Measurements from ENCODE around the gene CRTC1.
A peak's percentile ranks its signal among the peaks of the same experiment; 100 is the strongest.

Gene CRTC1

DNA sequence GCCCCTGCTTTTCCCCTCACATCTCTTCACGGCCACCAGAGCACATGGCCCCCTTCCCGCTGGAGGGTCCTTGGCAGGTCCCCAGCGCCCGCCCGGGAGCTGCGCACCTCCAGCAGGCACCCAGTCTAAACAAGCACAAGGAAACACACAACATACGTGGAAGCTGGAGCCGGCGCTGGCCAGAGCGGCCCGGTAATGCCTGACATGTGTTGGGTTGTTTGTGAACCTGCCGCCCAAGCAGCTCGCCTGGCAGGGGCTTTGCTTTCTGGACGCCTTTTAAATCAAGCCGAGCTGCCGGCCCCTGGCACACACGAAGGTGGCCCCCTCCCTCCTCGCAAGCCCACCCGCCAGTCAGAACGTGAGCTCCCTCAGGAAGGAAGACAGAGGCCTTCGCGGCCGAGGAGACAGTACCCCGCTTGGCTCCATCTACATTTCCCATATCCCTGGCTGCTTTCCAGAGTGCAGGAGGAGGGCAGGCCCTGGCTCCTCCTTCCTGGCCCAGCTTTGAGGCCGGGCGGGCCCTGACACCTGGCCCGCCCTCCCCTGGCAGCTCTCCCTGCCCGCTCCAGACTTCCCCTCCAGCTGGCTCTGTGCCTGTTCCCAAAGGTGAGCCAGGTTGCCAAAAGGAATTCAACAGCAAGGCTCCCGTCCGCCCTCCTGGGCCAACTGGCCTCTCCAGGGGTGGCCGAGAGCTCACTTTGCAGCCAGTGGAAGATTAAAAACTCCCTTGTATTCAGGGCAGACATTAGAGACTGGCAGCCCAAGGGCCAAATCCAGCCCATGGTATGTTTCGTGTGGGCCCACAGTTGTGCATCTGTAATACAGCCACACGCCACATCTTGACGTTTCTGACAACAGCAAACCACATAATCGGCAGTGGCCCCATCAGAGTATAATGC, 78.9 kb downstream of the CRTC1 start:
- no peak overlapping the region for H2BK12ac ChIP-seq (ENCODE audit: low read length)
- no peak overlapping the region for H2BK15ac ChIP-seq (ENCODE audit: low read length)
- no peak overlapping the region for H3K4me3 ChIP-seq (ENCODE audit: low read length in 2 of 2)
- no CpG with 5 or more reads among the region's 35 CpGs for WGBS, 2 donors (ENCODE audit: extremely low coverage in 2 of 2, insufficient read length in 2 of 2, insufficient replicate concordance in 1 of 2)
- H3K79me1 ChIP-seq (ENCODE audit: low read depth, low read length) = peaks cover 3% of the 10 kb centered on the region
- no peak overlapping the region for H2BK120ac ChIP-seq (ENCODE audit: low read depth, low read length)
- no peak for DNase-seq (ENCODE audit: low spot score)
- no peaks in the 10 kb centered on the region for H3K4me1 ChIP-seq (ENCODE audit: control insufficient read depth in 2 of 2, insufficient read depth in 1 of 2, low read depth in 1 of 2, low read length in 2 of 2)
- no peak overlapping the region for H2AFZ ChIP-seq (ENCODE audit: low read length)
- no peaks in the 10 kb centered on the region for H3K9me3 ChIP-seq (replicated peaks in 1 of 2; ENCODE audit: control insufficient read depth in 2 of 2, insufficient read depth in 1 of 2, low read depth in 1 of 2, low read length in 2 of 2)
- H3K9ac ChIP-seq (ENCODE audit: low read depth, low read length, poor library complexity) = no peak overlapping the region
- no peak overlapping the region for H4K91ac ChIP-seq (ENCODE audit: low read depth, low read length, poor library complexity)
- no peaks in the 10 kb centered on the region for H3K36me3 ChIP-seq (replicated peaks in 1 of 2; ENCODE audit: control insufficient read depth in 2 of 2, insufficient read depth in 2 of 2, low read length in 2 of 2)
- peak overlapping the region; percentile 76 for H3K18ac ChIP-seq (ENCODE audit: low read length)
- no peak overlapping the region for H2AK5ac ChIP-seq (ENCODE audit: low read depth, low read length)
- no peak overlapping the region for H3K27ac ChIP-seq (replicated peaks; ENCODE audit: low read length)
- H4K8ac ChIP-seq (ENCODE audit: low read depth, low read length) = no peak overlapping the region
- H3K4me2 ChIP-seq (ENCODE audit: insufficient read depth, low read length, poor library complexity, severe bottlenecking) = no peak overlapping the region
- H3K23ac ChIP-seq (ENCODE audit: low read depth, low read length, poor library complexity) = peak overlapping the region; percentile 55
- peak overlapping the region; percentile 71 for H3K14ac ChIP-seq (ENCODE audit: low read length)
- no peak overlapping the region for H2BK5ac ChIP-seq (ENCODE audit: low read length)
- H3K4ac ChIP-seq (ENCODE audit: low read length) = no peak overlapping the region
- no peaks in the 10 kb centered on the region for H3K27me3 ChIP-seq (ENCODE audit: control insufficient read depth in 3 of 3, insufficient read depth in 3 of 3, low read depth in 1 of 3, low read length in 3 of 3)

DNA sequence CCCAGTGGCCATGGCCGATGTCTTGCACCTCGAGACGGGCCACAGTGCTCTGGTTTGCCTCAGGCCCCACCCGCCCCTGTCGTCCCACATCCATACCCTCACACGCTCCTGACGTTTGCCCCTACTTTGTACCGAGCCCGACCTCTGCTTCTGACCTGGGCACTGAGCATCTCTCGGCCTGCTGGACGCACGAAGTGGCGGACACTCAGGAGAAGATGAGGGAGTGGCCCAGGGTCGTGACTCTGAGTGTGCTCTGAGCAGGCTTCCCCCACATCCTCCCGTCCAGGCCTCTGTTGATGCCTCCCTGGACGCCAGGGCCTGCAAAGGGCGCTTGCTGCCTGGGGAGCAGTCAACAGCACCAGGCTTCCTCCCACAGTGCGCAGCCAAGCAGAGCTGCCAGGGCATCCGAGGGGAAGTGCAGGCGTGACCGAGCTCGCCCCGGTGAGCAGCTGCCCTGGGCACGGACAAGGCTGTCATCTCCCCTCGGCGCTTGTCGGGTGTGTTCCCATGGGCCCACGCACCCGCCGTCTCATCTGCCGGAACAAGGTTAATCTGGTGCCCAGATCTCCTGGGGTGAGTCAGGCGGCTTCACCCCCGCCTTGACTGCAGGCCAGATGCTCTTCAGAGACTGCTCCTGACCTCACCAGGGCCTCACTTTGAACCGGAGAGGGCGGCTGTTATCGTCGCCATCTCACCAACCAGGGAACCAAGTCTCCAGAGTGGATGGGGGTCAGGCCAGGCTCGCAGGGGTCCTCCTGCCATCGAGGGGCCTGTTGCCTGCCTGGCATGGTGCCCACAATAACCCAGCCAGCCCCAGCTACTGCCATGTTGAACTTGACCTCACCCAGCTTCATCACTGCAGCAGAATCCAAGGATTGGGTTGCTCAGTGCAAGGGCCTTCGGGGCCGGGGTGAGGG, 80.5 kb downstream of the CRTC1 start:
- Histone ChIP-seq H3K36me3 (replicated peaks in 1 of 2; ENCODE audit: control insufficient read depth in 2 of 2, insufficient read depth in 2 of 2, low read length in 2 of 2) (no peaks in the 10 kb centered on the region), H3K23ac (ENCODE audit: low read depth, low read length, poor library complexity) (peak overlapping the region; percentile 18), H3K18ac (ENCODE audit: low read length) (peak overlapping the region; percentile 52), H2BK5ac (ENCODE audit: low read length) (no peak overlapping the region), H3K4me1 (ENCODE audit: control insufficient read depth in 2 of 2, insufficient read depth in 1 of 2, low read depth in 1 of 2, low read length in 2 of 2) (peaks cover 0 to 5% of the 10 kb centered on the region in 2 donors), H4K91ac (ENCODE audit: low read depth, low read length, poor library complexity) (no peak overlapping the region), H2BK15ac (ENCODE audit: low read length) (no peak overlapping the region), H3K4ac (ENCODE audit: low read length) (no peak overlapping the region), H3K4me2 (ENCODE audit: insufficient read depth, low read length, poor library complexity, severe bottlenecking) (no peak overlapping the region), H3K27me3 (ENCODE audit: control insufficient read depth in 3 of 3, insufficient read depth in 3 of 3, low read depth in 1 of 3, low read length in 3 of 3) (no peaks in the 10 kb centered on the region), H3K9ac (ENCODE audit: low read depth, low read length, poor library complexity) (peak overlapping the region; percentile 44), H3K79me1 (ENCODE audit: low read depth, low read length) (peaks cover 2% of the 10 kb centered on the region), H4K8ac (ENCODE audit: low read depth, low read length) (peak overlapping the region; percentile 24), H3K14ac (ENCODE audit: low read length) (peak overlapping the region; percentile 75), H2BK12ac (ENCODE audit: low read length) (no peak overlapping the region), H2AFZ (ENCODE audit: low read length) (no peak overlapping the region), H3K4me3 (ENCODE audit: low read length in 2 of 2) (peak overlapping the region in 1 of 2 donors; percentile 5), H2BK120ac (ENCODE audit: low read depth, low read length) (peak overlapping the region; percentile 54), H3K27ac (replicated peaks; ENCODE audit: low read length) (no peak overlapping the region), H2AK5ac (ENCODE audit: low read depth, low read length) (peak overlapping the region; percentile 52), H3K9me3 (replicated peaks in 1 of 2; ENCODE audit: control insufficient read depth in 2 of 2, insufficient read depth in 1 of 2, low read depth in 1 of 2, low read length in 2 of 2) (no peaks in the 10 kb centered on the region)
- no peak for DNase-seq (ENCODE audit: low spot score)
- WGBS, 2 donors (ENCODE audit: extremely low coverage in 2 of 2, insufficient read length in 2 of 2, insufficient replicate concordance in 1 of 2) = no CpG with 5 or more reads among the region's 41 CpGs

DNA sequence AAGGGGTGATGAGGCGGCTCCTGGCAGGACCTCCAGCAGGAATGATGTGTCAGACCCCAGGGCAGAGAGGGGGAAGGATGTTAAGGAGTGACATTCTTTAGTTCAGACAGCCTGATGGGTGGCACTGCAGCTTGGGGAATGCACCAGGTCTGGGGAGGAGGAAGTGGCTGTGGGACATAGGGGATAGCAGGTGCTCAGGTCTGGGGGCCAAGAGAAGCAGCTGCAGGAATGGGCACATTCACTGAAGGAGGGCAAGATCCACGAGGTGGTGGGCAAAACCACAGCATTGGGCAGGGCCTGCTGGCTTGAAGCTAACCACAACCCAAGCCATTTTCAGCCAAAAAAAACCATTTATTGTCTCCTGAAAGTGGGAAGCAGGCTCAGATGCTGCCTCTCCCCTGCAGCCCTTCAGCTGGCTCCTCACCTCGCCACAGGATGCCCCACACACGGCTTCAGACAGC, 81.1 kb downstream of the CRTC1 start:
- no CpG with 5 or more reads among the region's 4 CpGs for WGBS, 2 donors (ENCODE audit: extremely low coverage in 2 of 2, insufficient read length in 2 of 2, insufficient replicate concordance in 1 of 2)
- H3K4me1 ChIP-seq (ENCODE audit: control insufficient read depth in 2 of 2, insufficient read depth in 1 of 2, low read depth in 1 of 2, low read length in 2 of 2) = peaks cover 0 to 5% of the 10 kb centered on the region in 2 donors
- no peaks in the 10 kb centered on the region for H3K36me3 ChIP-seq (replicated peaks in 1 of 2; ENCODE audit: control insufficient read depth in 2 of 2, insufficient read depth in 2 of 2, low read length in 2 of 2)
- H2AK5ac ChIP-seq (ENCODE audit: low read depth, low read length) = no peak overlapping the region
- H3K27ac ChIP-seq (replicated peaks; ENCODE audit: low read length) = no peak overlapping the region
- no peak overlapping the region for H3K18ac ChIP-seq (ENCODE audit: low read length)
- H2AFZ ChIP-seq (ENCODE audit: low read length) = no peak overlapping the region
- no peak overlapping the region for H3K4me3 ChIP-seq (ENCODE audit: low read length in 2 of 2)
- H2BK5ac ChIP-seq (ENCODE audit: low read length) = no peak overlapping the region
- H3K9ac ChIP-seq (ENCODE audit: low read depth, low read length, poor library complexity) = no peak overlapping the region
- no peaks in the 10 kb centered on the region for H3K9me3 ChIP-seq (replicated peaks in 1 of 2; ENCODE audit: control insufficient read depth in 2 of 2, insufficient read depth in 1 of 2, low read depth in 1 of 2, low read length in 2 of 2)
- no peak overlapping the region for H2BK120ac ChIP-seq (ENCODE audit: low read depth, low read length)
- no peak for DNase-seq (ENCODE audit: low spot score)
- H3K4ac ChIP-seq (ENCODE audit: low read length) = no peak overlapping the region
- no peak overlapping the region for H2BK15ac ChIP-seq (ENCODE audit: low read length)
- no peak overlapping the region for H4K8ac ChIP-seq (ENCODE audit: low read depth, low read length)
- peak overlapping the region; percentile 18 for H3K23ac ChIP-seq (ENCODE audit: low read depth, low read length, poor library complexity)
- no peak overlapping the region for H3K14ac ChIP-seq (ENCODE audit: low read length)
- no peaks in the 10 kb centered on the region for H3K27me3 ChIP-seq (ENCODE audit: control insufficient read depth in 3 of 3, insufficient read depth in 3 of 3, low read depth in 1 of 3, low read length in 3 of 3)
- H2BK12ac ChIP-seq (ENCODE audit: low read length) = no peak overlapping the region
- H4K91ac ChIP-seq (ENCODE audit: low read depth, low read length, poor library complexity) = no peak overlapping the region
- no peak overlapping the region for H3K4me2 ChIP-seq (ENCODE audit: insufficient read depth, low read length, poor library complexity, severe bottlenecking)
- peaks cover 2% of the 10 kb centered on the region for H3K79me1 ChIP-seq (ENCODE audit: low read depth, low read length)

DNA sequence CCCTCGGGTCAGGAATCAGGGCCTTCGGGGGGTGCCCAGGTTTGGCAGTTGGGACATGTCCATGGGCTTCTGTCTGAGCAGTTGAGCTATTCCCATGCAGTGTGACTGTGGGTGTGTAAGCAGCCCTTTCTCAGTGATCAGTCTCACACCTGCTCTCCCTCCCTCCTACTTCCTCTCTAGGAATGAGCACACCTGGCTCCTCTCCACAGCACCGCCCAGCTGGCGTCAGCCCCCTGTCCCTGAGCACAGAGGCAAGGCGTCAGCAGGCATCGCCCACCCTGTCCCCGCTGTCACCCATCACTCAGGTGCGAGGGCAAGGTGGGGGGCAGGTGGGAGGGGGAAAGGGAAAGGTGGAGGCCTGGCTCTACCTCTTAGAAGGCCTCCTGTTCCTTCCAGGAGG, 81.7 kb downstream of the CRTC1 start:
- Histone ChIP-seq H2BK120ac (ENCODE audit: low read depth, low read length) (no peak overlapping the region), H3K9me3 (replicated peaks in 1 of 2; ENCODE audit: control insufficient read depth in 2 of 2, insufficient read depth in 1 of 2, low read depth in 1 of 2, low read length in 2 of 2) (no peaks in the 10 kb centered on the region), H3K14ac (ENCODE audit: low read length) (peak overlapping the region; percentile 38), H3K23ac (ENCODE audit: low read depth, low read length, poor library complexity) (peak overlapping the region; percentile 85), H3K4ac (ENCODE audit: low read length) (no peak overlapping the region), H3K4me2 (ENCODE audit: insufficient read depth, low read length, poor library complexity, severe bottlenecking) (no peak overlapping the region), H4K91ac (ENCODE audit: low read depth, low read length, poor library complexity) (no peak overlapping the region), H3K27me3 (ENCODE audit: control insufficient read depth in 3 of 3, insufficient read depth in 3 of 3, low read depth in 1 of 3, low read length in 3 of 3) (no peaks in the 10 kb centered on the region), H4K8ac (ENCODE audit: low read depth, low read length) (peak overlapping the region; percentile 82), H2AK5ac (ENCODE audit: low read depth, low read length) (no peak overlapping the region), H2BK5ac (ENCODE audit: low read length) (peak overlapping the region; percentile 53), H2BK15ac (ENCODE audit: low read length) (no peak overlapping the region), H2AFZ (ENCODE audit: low read length) (no peak overlapping the region), H3K4me1 (ENCODE audit: control insufficient read depth in 2 of 2, insufficient read depth in 1 of 2, low read depth in 1 of 2, low read length in 2 of 2) (peaks cover 0 to 5% of the 10 kb centered on the region in 2 donors), H3K9ac (ENCODE audit: low read depth, low read length, poor library complexity) (no peak overlapping the region), H3K18ac (ENCODE audit: low read length) (no peak overlapping the region), H2BK12ac (ENCODE audit: low read length) (no peak overlapping the region), H3K79me1 (ENCODE audit: low read depth, low read length) (peaks cover 2% of the 10 kb centered on the region), H3K27ac (replicated peaks; ENCODE audit: low read length) (no peak overlapping the region), H3K36me3 (replicated peaks in 1 of 2; ENCODE audit: control insufficient read depth in 2 of 2, insufficient read depth in 2 of 2, low read length in 2 of 2) (no peaks in the 10 kb centered on the region), H3K4me3 (ENCODE audit: low read length in 2 of 2) (no peak overlapping the region)
- WGBS, 2 donors (ENCODE audit: extremely low coverage in 2 of 2, insufficient read length in 2 of 2, insufficient replicate concordance in 1 of 2) = no CpG with 5 or more reads among the region's 8 CpGs
- DNase-seq (ENCODE audit: low spot score) = no peak
